ENCODE measurements around the gene TSPAN32. TPM values are rescaled to one million over a fixed set of nuclear protein-coding genes. Genes with fewer than 3 reads are reported as not detected.

TSPAN32 gene
- total and polyA plus RNA-seq, 10 of the 15 experiments (the other 5 are each of a cell fraction or from before 2014, with no cell fraction given), result 0.08 TPM; not detected in 9

DNA sequence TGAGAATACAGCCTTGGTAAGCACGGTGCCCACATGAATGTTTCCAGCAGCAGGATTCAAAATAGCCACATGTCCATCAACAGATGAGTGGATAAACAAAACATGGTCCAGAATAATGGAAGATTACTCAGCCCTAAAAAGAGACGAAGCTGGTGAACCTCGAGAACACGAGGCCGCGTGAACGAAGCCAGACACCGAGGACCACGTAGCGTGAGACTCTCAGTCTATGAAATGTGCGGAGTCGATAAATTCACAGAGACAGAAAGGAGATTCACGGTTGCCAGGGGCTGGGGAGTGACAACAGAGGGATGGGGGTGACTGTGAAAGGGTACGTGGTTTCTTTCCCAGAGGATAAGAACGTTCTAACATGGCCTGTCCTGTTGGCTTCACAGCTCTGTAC lies 28.5 kb upstream of the TSPAN32 start:
- CTCF ChIA-PET, result interaction anchor here (0.7 kb wide), 1 partner anchor 32 kb away, joined by 3 read pairs; no protein-coding TSS in a partner anchor
- 65% methylated on average over 15 of the region's 15 CpGs for WGBS (ENCODE audit: insufficient coverage, insufficient replicate concordance, low lambda C conversion rate, missing lambda C conversion rate)
- TF ChIP-seq, protein P1, sequence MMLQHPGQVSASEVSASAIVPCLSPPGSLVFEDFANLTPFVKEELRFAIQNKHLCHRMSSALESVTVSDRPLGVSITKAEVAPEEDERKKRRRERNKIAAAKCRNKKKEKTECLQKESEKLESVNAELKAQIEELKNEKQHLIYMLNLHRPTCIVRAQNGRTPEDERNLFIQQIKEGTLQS (IDR thresholded peaks at IDR 0.05; ENCODE audit: borderline replicate concordance, extremely low read depth, low read depth, low read length), result no peak
- TF ChIP-seq ESRRA (IDR thresholded peaks at IDR 0.05; ENCODE audit: low read length), result no peak
- TF ChIP-seq RBBP5 (conservative IDR thresholded peaks at IDR 0.05), result no peak
- no peak for TF ChIP-seq BCL11A (IDR thresholded peaks at IDR 0.05; ENCODE audit: low read depth, low read length)
- TF ChIP-seq, protein P2, sequence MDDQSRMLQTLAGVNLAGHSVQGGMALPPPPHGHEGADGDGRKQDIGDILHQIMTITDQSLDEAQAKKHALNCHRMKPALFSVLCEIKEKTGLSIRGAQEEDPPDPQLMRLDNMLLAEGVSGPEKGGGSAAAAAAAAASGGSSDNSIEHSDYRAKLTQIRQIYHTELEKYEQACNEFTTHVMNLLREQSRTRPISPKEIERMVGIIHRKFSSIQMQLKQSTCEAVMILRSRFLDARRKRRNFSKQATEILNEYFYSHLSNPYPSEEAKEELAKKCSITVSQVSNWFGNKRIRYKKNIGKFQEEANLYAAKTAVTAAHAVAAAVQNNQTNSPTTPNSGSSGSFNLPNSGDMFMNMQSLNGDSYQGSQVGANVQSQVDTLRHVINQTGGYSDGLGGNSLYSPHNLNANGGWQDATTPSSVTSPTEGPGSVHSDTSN (IDR thresholded peaks at IDR 0.05; ENCODE audit: insufficient replicate concordance, low read depth, low read length), result no peak
- TF ChIP-seq ZNF207 (IDR thresholded peaks at IDR 0.05; ENCODE audit: borderline replicate concordance), result no peak
- TF ChIP-seq, protein P3, sequence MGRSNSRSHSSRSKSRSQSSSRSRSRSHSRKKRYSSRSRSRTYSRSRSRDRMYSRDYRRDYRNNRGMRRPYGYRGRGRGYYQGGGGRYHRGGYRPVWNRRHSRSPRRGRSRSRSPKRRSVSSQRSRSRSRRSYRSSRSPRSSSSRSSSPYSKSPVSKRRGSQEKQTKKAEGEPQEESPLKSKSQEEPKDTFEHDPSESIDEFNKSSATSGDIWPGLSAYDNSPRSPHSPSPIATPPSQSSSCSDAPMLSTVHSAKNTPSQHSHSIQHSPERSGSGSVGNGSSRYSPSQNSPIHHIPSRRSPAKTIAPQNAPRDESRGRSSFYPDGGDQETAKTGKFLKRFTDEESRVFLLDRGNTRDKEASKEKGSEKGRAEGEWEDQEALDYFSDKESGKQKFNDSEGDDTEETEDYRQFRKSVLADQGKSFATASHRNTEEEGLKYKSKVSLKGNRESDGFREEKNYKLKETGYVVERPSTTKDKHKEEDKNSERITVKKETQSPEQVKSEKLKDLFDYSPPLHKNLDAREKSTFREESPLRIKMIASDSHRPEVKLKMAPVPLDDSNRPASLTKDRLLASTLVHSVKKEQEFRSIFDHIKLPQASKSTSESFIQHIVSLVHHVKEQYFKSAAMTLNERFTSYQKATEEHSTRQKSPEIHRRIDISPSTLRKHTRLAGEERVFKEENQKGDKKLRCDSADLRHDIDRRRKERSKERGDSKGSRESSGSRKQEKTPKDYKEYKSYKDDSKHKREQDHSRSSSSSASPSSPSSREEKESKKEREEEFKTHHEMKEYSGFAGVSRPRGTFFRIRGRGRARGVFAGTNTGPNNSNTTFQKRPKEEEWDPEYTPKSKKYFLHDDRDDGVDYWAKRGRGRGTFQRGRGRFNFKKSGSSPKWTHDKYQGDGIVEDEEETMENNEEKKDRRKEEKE (IDR thresholded peaks at IDR 0.05), result no peak
- TF ChIP-seq, protein P4, sequence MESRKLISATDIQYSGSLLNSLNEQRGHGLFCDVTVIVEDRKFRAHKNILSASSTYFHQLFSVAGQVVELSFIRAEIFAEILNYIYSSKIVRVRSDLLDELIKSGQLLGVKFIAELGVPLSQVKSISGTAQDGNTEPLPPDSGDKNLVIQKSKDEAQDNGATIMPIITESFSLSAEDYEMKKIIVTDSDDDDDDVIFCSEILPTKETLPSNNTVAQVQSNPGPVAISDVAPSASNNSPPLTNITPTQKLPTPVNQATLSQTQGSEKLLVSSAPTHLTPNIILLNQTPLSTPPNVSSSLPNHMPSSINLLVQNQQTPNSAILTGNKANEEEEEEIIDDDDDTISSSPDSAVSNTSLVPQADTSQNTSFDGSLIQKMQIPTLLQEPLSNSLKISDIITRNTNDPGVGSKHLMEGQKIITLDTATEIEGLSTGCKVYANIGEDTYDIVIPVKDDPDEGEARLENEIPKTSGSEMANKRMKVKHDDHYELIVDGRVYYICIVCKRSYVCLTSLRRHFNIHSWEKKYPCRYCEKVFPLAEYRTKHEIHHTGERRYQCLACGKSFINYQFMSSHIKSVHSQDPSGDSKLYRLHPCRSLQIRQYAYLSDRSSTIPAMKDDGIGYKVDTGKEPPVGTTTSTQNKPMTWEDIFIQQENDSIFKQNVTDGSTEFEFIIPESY (IDR thresholded peaks at IDR 0.05), result no peak
- no peak for TF ChIP-seq NBN (IDR thresholded peaks at IDR 0.05)
- no peak for TF ChIP-seq PAX8 (IDR thresholded peaks at IDR 0.05)
- TF ChIP-seq, protein P5, sequence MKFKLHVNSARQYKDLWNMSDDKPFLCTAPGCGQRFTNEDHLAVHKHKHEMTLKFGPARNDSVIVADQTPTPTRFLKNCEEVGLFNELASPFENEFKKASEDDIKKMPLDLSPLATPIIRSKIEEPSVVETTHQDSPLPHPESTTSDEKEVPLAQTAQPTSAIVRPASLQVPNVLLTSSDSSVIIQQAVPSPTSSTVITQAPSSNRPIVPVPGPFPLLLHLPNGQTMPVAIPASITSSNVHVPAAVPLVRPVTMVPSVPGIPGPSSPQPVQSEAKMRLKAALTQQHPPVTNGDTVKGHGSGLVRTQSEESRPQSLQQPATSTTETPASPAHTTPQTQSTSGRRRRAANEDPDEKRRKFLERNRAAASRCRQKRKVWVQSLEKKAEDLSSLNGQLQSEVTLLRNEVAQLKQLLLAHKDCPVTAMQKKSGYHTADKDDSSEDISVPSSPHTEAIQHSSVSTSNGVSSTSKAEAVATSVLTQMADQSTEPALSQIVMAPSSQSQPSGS (IDR thresholded peaks at IDR 0.05; ENCODE audit: low read length), result no peak
- no peak for TF ChIP-seq NR2C1 (IDR thresholded peaks at IDR 0.05)
- TF ChIP-seq, protein P6, sequence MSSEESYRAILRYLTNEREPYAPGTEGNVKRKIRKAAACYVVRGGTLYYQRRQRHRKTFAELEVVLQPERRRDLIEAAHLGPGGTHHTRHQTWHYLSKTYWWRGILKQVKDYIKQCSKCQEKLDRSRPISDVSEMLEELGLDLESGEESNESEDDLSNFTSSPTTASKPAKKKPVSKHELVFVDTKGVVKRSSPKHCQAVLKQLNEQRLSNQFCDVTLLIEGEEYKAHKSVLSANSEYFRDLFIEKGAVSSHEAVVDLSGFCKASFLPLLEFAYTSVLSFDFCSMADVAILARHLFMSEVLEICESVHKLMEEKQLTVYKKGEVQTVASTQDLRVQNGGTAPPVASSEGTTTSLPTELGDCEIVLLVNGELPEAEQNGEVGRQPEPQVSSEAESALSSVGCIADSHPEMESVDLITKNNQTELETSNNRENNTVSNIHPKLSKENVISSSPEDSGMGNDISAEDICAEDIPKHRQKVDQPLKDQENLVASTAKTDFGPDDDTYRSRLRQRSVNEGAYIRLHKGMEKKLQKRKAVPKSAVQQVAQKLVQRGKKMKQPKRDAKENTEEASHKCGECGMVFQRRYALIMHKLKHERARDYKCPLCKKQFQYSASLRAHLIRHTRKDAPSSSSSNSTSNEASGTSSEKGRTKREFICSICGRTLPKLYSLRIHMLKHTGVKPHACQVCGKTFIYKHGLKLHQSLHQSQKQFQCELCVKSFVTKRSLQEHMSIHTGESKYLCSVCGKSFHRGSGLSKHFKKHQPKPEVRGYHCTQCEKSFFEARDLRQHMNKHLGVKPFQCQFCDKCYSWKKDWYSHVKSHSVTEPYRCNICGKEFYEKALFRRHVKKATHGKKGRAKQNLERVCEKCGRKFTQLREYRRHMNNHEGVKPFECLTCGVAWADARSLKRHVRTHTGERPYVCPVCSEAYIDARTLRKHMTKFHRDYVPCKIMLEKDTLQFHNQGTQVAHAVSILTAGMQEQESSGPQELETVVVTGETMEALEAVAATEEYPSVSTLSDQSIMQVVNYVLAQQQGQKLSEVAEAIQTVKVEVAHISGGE (CRISPR knock-in tag; IDR thresholded peaks at IDR 0.05), result no peak
- no peak for TF ChIP-seq SREBF2 (IDR thresholded peaks at IDR 0.05; ENCODE audit: low read length)

More for the DNA sequence above, 28.5 kb upstream of the TSPAN32 start:
- Histone ChIP-seq H3K9ac (ENCODE audit: control insufficient read depth, insufficient read depth, low read length) (no peak overlapping the region), H2AFZ (ENCODE audit: control insufficient read depth, low read depth, low read length) (no peak overlapping the region), H3K27me3 (replicated peaks in 1 of 2; ENCODE audit: control insufficient read depth in 2 of 2, insufficient read depth in 2 of 2, low read length in 1 of 2) (peaks cover 0 to 2% of the 10 kb centered on the region in 2 experiments; a peak in 2 of 4 replicates), H3K4me1 (ENCODE audit: control insufficient read depth, insufficient read depth, low read length) (no peaks in the 10 kb centered on the region), H3K4me2 (ENCODE audit: control insufficient read depth, insufficient read depth) (no peak overlapping the region), H3K79me2 (ENCODE audit: control insufficient read depth, insufficient read depth, low read length) (no peaks in the 10 kb centered on the region), H4K20me1 (ENCODE audit: control insufficient read depth, insufficient read depth) (no peaks in the 10 kb centered on the region), H3K4me3 (no peak overlapping the region), H3K36me3 (ENCODE audit: control insufficient read depth in 2 of 2, insufficient read depth in 2 of 2, low read length in 1 of 2) (no peaks in the 10 kb centered on the region), H3K27ac (ENCODE audit: control insufficient read depth, insufficient read depth) (no peak overlapping the region), H3K9me3 (replicated peaks; ENCODE audit: control insufficient read depth, insufficient read depth, low read length) (no peaks in the 10 kb centered on the region; the same call in 2 of the 3 replicates)
- BruUV-seq (replicated peaks), result no TSS peak
- RAD21 ChIA-PET (ENCODE audit: unreplicated experiment), result no interaction called here
- POLR2A ChIA-PET, result no interaction called here
- in situ Hi-C loops (cut with MboI) (no loop called here), intact Hi-C loops (cut with micrococcal nuclease; ENCODE audit: unreplicated experiment) (no loop called here)
- SMC1A ChIA-PET (ENCODE audit: uncharacterized antibody, unreplicated experiment), result no interaction called here
- FAIRE-seq (no peak), DNase-seq (ENCODE audit: low read depth, low spot score) (no peak), ATAC-seq (no peak)

All from GM12878 (cell line).